Measurements from ENCODE around the gene PRKAB2. TPM values are rescaled to one million over a fixed set of nuclear protein-coding genes. Genes with fewer than 3 reads are reported as not detected.

The PRKAB2 gene, protein sequence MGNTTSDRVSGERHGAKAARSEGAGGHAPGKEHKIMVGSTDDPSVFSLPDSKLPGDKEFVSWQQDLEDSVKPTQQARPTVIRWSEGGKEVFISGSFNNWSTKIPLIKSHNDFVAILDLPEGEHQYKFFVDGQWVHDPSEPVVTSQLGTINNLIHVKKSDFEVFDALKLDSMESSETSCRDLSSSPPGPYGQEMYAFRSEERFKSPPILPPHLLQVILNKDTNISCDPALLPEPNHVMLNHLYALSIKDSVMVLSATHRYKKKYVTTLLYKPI
- total RNA-seq (28.2 and 29.3 TPM in 2 replicates), polyA plus RNA-seq (24.7 and 26.5 TPM in 2 replicates)

DNA sequence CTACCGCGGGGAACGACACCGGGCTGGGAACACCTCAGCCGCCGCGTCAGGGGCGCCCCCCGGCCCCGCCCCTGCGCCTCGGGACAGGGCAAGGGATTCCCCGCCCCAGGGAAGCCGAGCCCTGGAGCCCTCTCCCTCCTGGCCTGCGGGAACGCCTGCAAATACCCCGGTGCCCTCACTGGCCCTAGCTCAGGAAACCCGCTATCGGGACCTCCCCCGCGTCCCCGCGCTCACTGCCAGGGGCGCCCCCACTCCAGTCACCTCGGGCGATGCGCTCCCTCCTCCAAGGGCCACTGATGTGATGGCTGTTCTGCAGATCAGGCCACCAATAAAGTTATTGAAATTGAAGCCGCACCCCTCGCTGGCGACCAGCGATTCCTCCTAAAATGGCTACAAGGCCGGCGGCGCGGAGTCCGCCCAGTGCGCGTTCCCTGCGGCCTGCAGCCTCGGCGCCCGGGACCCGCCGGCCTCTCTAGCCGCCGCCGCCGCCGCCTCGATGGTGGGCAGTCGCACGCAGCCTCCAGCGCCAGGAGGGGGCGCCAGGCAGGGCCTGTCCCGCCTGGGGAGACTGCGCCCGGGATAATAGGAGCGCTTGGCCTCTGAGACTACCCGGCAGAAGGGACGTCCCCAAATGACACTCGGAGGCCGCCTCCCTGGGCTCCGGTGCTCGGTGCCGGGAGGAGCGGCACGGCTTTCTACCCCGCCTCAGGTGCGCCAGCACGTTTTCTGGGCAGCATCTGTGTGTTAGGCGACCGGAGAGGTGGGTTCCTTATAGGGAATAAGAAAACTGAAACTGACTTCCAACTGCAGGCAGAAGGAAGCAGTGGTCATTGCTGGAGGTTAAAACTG lies at the start of gene PRKAB2:
Gene PRKAB2, minus strand, starts transcription at position 303 of the 849 bp plus-strand sequence. CDS start 326 bp downstream, outside the sequence.
- no peaks in the 10 kb centered on the region for H3K36me3 ChIP-seq
- H3K4me3 ChIP-seq = peak within 1 kb of the TSS; percentile 76
- DNase-seq (ENCODE audit: low read depth in 1 of 2, low spot score in 1 of 2) = peak; percentile 97 to 99
- H3K27ac ChIP-seq = peak within 1 kb of the TSS; percentile 76
- no peaks in the 10 kb centered on the region for H3K9me3 ChIP-seq (ENCODE audit: low read depth)
- no peaks in the 10 kb centered on the region for H3K27me3 ChIP-seq
- TF ChIP-seq, protein P1, sequence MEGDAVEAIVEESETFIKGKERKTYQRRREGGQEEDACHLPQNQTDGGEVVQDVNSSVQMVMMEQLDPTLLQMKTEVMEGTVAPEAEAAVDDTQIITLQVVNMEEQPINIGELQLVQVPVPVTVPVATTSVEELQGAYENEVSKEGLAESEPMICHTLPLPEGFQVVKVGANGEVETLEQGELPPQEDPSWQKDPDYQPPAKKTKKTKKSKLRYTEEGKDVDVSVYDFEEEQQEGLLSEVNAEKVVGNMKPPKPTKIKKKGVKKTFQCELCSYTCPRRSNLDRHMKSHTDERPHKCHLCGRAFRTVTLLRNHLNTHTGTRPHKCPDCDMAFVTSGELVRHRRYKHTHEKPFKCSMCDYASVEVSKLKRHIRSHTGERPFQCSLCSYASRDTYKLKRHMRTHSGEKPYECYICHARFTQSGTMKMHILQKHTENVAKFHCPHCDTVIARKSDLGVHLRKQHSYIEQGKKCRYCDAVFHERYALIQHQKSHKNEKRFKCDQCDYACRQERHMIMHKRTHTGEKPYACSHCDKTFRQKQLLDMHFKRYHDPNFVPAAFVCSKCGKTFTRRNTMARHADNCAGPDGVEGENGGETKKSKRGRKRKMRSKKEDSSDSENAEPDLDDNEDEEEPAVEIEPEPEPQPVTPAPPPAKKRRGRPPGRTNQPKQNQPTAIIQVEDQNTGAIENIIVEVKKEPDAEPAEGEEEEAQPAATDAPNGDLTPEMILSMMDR (IDR thresholded peaks at IDR 0.05; ENCODE audit: low read depth, low read length) = peak; percentile 77
- peaks cover 32% of the 10 kb centered on the region for H3K4me1 ChIP-seq (ENCODE audit: low read depth)

DNA sequence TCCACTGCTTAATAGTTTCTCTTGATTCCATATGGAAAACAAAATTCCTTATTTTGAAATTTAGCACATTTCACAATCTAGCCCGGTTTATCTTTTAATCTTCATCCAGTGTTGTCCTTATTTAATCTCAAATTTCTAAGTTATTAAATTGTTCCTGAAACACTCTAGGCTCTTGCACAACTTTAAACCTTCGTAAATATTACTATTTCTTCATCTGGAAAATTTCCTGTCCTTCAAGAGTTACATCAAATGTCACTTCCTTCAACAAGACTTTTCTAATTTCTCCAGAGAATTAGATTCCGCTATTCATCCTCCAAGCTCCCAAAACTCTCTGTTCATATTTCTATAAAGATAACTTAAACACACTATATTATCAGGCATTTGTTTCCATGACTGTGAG lies 46.3 kb upstream of the PRKAB2 start:
- Histone ChIP-seq H3K27me3 (no peaks in the 10 kb centered on the region), H3K27ac (no peak overlapping the region), H3K4me1 (ENCODE audit: low read depth) (peaks cover 5% of the 10 kb centered on the region), H3K36me3 (no peaks in the 10 kb centered on the region), H3K4me3 (no peak overlapping the region), H3K9me3 (ENCODE audit: low read depth) (no peaks in the 10 kb centered on the region)
- no peak for DNase-seq (ENCODE audit: low read depth in 1 of 2, low spot score in 1 of 2)
- TF ChIP-seq, protein P1 (IDR thresholded peaks at IDR 0.05; ENCODE audit: low read depth, low read length) = no peak

DNA sequence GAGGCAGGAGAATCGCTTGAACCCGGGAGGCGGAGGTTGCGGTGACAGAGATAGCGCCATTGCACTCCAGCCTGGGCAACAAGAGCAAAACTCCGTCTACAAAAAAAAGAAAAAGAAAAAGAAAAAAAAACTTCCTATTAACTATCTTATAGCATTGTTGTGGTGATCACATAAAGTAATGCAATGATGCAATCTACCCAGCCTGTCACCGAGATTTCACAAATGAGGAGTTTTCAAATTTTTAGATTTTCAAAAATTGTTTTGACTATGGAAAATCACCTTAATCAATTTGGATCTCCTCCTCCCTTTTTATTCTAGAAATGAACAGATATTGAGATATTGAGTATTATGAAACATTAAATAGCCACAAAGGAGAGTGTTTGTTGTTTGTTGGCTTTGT lies 44.9 kb upstream of the PRKAB2 start:
- Histone ChIP-seq H3K9me3 (ENCODE audit: low read depth) (no peaks in the 10 kb centered on the region), H3K4me1 (ENCODE audit: low read depth) (peaks cover 5% of the 10 kb centered on the region), H3K27ac (no peak overlapping the region), H3K36me3 (no peaks in the 10 kb centered on the region), H3K4me3 (no peak overlapping the region), H3K27me3 (no peaks in the 10 kb centered on the region)
- TF ChIP-seq, protein P1 (IDR thresholded peaks at IDR 0.05; ENCODE audit: low read depth, low read length) = no peak
- no peak for DNase-seq (ENCODE audit: low read depth in 1 of 2, low spot score in 1 of 2)

DNA sequence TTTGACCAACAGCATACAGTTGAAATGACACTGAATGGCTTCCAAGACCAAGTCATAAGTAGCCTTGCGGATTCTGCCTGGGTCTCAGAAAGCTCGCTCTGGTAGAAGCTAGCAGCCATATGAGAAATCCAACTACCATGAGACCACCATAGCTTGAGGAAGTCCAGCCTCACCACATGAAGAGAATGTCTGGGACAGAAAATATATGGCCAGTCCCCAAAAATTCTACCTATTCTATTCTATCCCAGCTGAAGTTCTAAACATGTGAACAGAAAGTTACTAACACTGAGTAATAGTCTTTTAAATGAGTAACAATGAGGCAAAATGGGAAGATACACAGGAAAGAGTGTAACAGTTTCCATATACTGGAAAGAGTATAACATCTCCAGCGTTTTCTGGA lies 43.9 kb upstream of the PRKAB2 start:
- Histone ChIP-seq H3K4me1 (ENCODE audit: low read depth) (peaks cover 5% of the 10 kb centered on the region), H3K27me3 (no peaks in the 10 kb centered on the region), H3K4me3 (no peak overlapping the region), H3K27ac (no peak overlapping the region), H3K36me3 (no peaks in the 10 kb centered on the region), H3K9me3 (ENCODE audit: low read depth) (no peaks in the 10 kb centered on the region)
- TF ChIP-seq, protein P1 (IDR thresholded peaks at IDR 0.05; ENCODE audit: low read depth, low read length) = no peak
- no peak for DNase-seq (ENCODE audit: low read depth in 1 of 2, low spot score in 1 of 2)

DNA sequence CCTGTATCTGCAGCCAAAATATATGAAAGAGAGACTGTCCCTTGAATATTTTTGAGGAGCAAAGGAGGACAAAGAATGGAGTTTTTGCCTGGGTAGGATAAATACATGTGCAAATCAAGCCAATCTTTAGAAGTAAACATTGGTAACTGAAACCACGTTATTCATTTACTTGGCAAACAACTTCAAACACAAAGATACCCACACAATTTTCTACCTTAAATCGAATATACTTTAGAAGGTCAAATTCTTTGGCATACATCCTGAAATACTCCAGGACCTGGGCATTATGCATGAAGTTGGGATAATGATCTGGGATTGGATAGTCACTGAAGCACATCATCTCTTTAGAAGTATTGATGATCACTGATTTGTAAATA lies 43.3 kb upstream of the PRKAB2 start:
- no peaks in the 10 kb centered on the region for H3K9me3 ChIP-seq (ENCODE audit: low read depth)
- H3K36me3 ChIP-seq = no peaks in the 10 kb centered on the region
- no peak overlapping the region for H3K27ac ChIP-seq
- no peaks in the 10 kb centered on the region for H3K27me3 ChIP-seq
- DNase-seq (ENCODE audit: low read depth in 1 of 2, low spot score in 1 of 2) = no peak
- TF ChIP-seq, protein P1 (IDR thresholded peaks at IDR 0.05; ENCODE audit: low read depth, low read length) = no peak
- H3K4me1 ChIP-seq (ENCODE audit: low read depth) = peaks cover 6% of the 10 kb centered on the region
- no peak overlapping the region for H3K4me3 ChIP-seq
